Panc1 (cell line): ENCODE measurements around the gene TBC1D22A. TPM values are rescaled to one million over a fixed set of nuclear protein-coding genes. Genes with fewer than 3 reads are reported as not detected.

ENCODE experiments used
- ATAC-seq: fragments of 200-7000 bp; cut with Tn5 transposase; 2 replicates; pipeline ENCODE4 v1.9.1; 2020; ENCODE audit warnings: mild to moderate bottlenecking, moderate library complexity
- BruUV-seq: library from RNA; stranded (reverse); fragments of 400-500 nt; replicated peaks from 2 replicates; lab custom pipeline; 2021; lab: Mats Ljungman, UMichigan
- CTCF ChIA-PET: fragments of 300-600 bp; sonication (Branson Sonifier 250); formaldehyde crosslinking; loops from one replicate; lab custom pipeline; 2022; ENCODE audit warnings: antibody characterized with exemption; lab: Charles Lee
- POLR2A ChIA-PET: fragments of 300-600 bp; sonication (Branson Sonifier 250); formaldehyde crosslinking; loops from one replicate; lab custom pipeline; 2022; ENCODE audit warnings: antibody characterized with exemption; lab: Charles Lee
- DNase-seq: peaks from one replicate; pipeline ENCODE4 v3.0.0-alpha.2; 2010; ENCODE audit warnings: low read depth, low spot score
- H3K27ac ChIP-seq: 2 replicates; pipeline ENCODE4 v1.5.1; 2011; ENCODE audit warnings: mild to moderate bottlenecking, low read length, inconsistent platforms
- H3K27me3 ChIP-seq: fragments of 200-500 bp; sonication (Bioruptor generic); 2 replicates; pipeline ENCODE4 v1.6.0; 2014; ENCODE audit warnings: low read length, inconsistent platforms; ENCODE audit not compliant: control insufficient read depth, insufficient read depth
- H3K36me3 ChIP-seq: fragments of 200-500 bp; sonication (Bioruptor generic); 2 replicates; pipeline ENCODE4 v1.5.1; 2014; ENCODE audit warnings: inconsistent platforms, mild to moderate bottlenecking, low read length, moderate library complexity; ENCODE audit not compliant: control insufficient read depth, insufficient read depth
- H3K4me1 ChIP-seq: 2 replicates; pipeline ENCODE4 v1.5.1; 2011; ENCODE audit warnings: inconsistent platforms, mild to moderate bottlenecking, low read length, moderate library complexity; ENCODE audit not compliant: control insufficient read depth, insufficient read depth
- H3K4me3 ChIP-seq, 2 experiments: 2 replicates each; pipeline ENCODE4 v1.5.1; 2011 to 2012; ENCODE audit warnings: low read depth in 2 of 2, low read length in 2 of 2, mild to moderate bottlenecking in 2 of 2, inconsistent platforms in 1 of 2, moderate library complexity in 1 of 2
- H3K9me3 ChIP-seq: fragments of 200-500 bp; sonication (Bioruptor generic); 2 replicates; pipeline ENCODE4 v1.5.1; 2014; ENCODE audit warnings: low read depth, mild to moderate bottlenecking, inconsistent platforms, low read length, moderate library complexity; ENCODE audit not compliant: control insufficient read depth, insufficient read depth
- POLR2AphosphoS5 ChIP-seq: IDR thresholded peaks from 2 replicates; pipeline ENCODE4 v1.6.1; 2012; ENCODE audit warnings: mild to moderate bottlenecking, low read depth, low read length, moderate library complexity
- SIN3A ChIP-seq: IDR thresholded peaks from 2 replicates; pipeline ENCODE4 v1.6.1; 2012; ENCODE audit warnings: low read depth, mild to moderate bottlenecking, low read length, moderate library complexity, borderline replicate concordance; ENCODE audit not compliant: insufficient read depth
- TCF7L2 ChIP-seq: IDR thresholded peaks from 2 replicates; pipeline ENCODE4 v1.6.1; 2011; ENCODE audit warnings: mild to moderate bottlenecking, low read depth, low read length, inconsistent platforms
- in situ Hi-C: cut with HindIII; loops from 2 replicates; pipeline ENCODE4 v1.10.0; 2016; ENCODE audit warnings: low sequenced_read_pairs, low pct_unique_long_range_greater_than_20kb
- intact Hi-C: fragments of 100-400 bp; cut with micrococcal nuclease; formaldehyde crosslinking; loops from one replicate; pipeline ENCODE4 v1.10.0; 2022; ENCODE audit not compliant: unreplicated experiment
- total RNA-seq: library from RNA; stranded (reverse); gene quantifications from one replicate; pipeline ENCODE4 v1.2.1, GENCODE V29; 2021; ENCODE audit not compliant: unreplicated experiment
- TF ChIP-seq, protein P1 (sequence below): fragments of 450-650 bp; IDR thresholded peaks from 2 replicates; pipeline ENCODE4 v1.5.1; 2017; ENCODE audit warnings: mild to moderate bottlenecking
- TF ChIP-seq, protein P2 (sequence below), 2 experiments: IDR thresholded peaks; 2 replicates each; pipeline ENCODE4 v1.6.1; 2011 to 2012; ENCODE audit warnings: low read depth in 2 of 2, control low read depth in 1 of 2, low read length in 1 of 2, mild to moderate bottlenecking in 1 of 2, moderate library complexity in 1 of 2; ENCODE audit not compliant: insufficient read depth in 1 of 2

Gene TBC1D22A
- total RNA-seq, 1 experiment from 2014 or later = 28.7 TPM

DNA sequence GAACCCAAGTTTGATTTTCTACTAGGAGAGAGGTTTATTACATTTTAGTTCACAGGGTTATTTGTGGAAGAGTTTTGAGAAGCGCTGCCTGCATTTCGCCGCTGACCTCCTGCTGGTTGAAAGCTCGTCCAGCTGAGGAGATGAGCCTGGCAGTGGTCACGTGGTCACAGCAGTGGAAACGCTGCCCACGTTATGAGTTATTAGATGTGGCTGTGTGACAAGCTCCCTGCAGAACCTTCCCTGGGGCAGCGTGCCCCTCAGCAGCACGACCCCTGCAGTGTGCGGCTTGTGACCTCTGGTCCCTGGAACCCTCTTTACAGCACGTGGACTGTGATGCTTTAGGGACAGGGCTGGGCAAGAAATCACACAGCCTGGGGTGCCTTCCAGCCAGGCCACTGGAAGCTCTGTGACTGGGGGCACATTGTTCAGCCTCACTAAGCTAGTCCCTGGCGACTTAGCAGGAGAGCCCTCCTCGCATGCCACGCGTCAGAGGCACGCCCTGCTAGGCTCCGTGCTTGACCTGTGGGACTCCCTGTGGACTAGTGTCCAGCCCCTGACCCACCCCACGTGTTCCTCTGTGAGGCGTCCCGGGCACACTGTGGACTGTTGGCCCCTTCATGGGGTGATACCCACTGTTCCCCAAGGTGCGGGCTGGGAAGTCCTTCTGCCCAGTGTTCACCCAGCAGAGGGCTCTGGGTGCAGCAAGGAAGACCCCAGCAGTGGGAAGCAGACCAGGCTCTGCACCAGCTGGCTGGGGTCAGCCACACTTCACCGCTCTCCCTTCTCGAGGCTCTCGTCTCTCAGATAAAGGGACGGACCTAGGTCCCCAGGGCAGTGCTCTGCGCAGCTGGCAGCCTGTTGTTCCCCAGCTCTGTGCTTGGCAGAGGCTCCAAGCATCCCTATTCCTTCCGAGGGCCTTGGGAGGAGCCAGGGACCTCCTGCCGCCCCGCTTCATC is 349.5 kb downstream of the TBC1D22A start:
- ChIA-PET CTCF (no interaction called here), POLR2A (no interaction called here)
- TF ChIP-seq, protein P1, sequence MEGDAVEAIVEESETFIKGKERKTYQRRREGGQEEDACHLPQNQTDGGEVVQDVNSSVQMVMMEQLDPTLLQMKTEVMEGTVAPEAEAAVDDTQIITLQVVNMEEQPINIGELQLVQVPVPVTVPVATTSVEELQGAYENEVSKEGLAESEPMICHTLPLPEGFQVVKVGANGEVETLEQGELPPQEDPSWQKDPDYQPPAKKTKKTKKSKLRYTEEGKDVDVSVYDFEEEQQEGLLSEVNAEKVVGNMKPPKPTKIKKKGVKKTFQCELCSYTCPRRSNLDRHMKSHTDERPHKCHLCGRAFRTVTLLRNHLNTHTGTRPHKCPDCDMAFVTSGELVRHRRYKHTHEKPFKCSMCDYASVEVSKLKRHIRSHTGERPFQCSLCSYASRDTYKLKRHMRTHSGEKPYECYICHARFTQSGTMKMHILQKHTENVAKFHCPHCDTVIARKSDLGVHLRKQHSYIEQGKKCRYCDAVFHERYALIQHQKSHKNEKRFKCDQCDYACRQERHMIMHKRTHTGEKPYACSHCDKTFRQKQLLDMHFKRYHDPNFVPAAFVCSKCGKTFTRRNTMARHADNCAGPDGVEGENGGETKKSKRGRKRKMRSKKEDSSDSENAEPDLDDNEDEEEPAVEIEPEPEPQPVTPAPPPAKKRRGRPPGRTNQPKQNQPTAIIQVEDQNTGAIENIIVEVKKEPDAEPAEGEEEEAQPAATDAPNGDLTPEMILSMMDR = no peak
- TF ChIP-seq SIN3A = no peak
- Histone ChIP-seq H3K27ac (no peak overlapping the region), H3K4me3 (no peak overlapping the region), H3K27me3 (no peaks in the 10 kb centered on the region), H3K9me3 (no peaks in the 10 kb centered on the region), H3K36me3 (no peaks in the 10 kb centered on the region), H3K4me1 (no peaks in the 10 kb centered on the region)
- in situ Hi-C loops = no loop called here
- no peak for ATAC-seq
- DNase-seq = no peak
- no TSS peak for BruUV-seq
- intact Hi-C loops = no loop called here

DNA sequence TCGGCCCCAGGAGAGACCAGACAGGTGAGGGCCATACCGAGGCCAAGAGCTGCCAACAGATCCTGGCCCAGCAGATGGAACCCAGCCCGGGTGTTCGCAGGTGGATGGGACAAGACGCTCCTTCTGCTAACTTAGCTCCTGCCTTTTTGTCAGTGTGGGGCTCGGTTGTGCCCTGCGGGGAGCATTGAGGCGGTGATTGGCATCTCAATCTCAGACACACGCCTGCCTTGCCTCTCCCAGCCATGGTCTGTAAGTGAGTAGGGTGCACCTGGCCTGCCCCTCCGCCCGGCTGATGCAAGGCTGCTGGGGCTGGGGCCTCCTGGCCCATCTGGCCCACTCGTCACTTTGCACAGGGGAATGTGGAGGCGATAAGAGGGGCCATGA is 350.1 kb downstream of the TBC1D22A start:
- H3K9me3 ChIP-seq = no peaks in the 10 kb centered on the region
- DNase-seq (no peak), ATAC-seq (no peak)
- no peaks in the 10 kb centered on the region for H3K27me3 ChIP-seq
- TF ChIP-seq, protein P1 = no peak
- no peak for TF ChIP-seq SIN3A
- TF ChIP-seq POLR2AphosphoS5 = no peak
- TF ChIP-seq, protein P2, sequence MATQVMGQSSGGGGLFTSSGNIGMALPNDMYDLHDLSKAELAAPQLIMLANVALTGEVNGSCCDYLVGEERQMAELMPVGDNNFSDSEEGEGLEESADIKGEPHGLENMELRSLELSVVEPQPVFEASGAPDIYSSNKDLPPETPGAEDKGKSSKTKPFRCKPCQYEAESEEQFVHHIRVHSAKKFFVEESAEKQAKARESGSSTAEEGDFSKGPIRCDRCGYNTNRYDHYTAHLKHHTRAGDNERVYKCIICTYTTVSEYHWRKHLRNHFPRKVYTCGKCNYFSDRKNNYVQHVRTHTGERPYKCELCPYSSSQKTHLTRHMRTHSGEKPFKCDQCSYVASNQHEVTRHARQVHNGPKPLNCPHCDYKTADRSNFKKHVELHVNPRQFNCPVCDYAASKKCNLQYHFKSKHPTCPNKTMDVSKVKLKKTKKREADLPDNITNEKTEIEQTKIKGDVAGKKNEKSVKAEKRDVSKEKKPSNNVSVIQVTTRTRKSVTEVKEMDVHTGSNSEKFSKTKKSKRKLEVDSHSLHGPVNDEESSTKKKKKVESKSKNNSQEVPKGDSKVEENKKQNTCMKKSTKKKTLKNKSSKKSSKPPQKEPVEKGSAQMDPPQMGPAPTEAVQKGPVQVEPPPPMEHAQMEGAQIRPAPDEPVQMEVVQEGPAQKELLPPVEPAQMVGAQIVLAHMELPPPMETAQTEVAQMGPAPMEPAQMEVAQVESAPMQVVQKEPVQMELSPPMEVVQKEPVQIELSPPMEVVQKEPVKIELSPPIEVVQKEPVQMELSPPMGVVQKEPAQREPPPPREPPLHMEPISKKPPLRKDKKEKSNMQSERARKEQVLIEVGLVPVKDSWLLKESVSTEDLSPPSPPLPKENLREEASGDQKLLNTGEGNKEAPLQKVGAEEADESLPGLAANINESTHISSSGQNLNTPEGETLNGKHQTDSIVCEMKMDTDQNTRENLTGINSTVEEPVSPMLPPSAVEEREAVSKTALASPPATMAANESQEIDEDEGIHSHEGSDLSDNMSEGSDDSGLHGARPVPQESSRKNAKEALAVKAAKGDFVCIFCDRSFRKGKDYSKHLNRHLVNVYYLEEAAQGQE (IDR thresholded peaks at IDR 0.05; ENCODE audit: insufficient read depth in 1 of 2, low read depth in 2 of 2, low read length in 1 of 2) = no peak
- TF ChIP-seq TCF7L2 = no peak
- POLR2A ChIA-PET = no interaction called here
- CTCF ChIA-PET = no interaction called here
- no TSS peak for BruUV-seq
- no peak overlapping the region for H3K4me3 ChIP-seq
- no peaks in the 10 kb centered on the region for H3K4me1 ChIP-seq
- H3K36me3 ChIP-seq = no peaks in the 10 kb centered on the region
- H3K27ac ChIP-seq = no peak overlapping the region
- in situ Hi-C loops = no loop called here
- intact Hi-C loops = no loop called here
